GM23338 (cell line): Measurements from ENCODE around the gene BAIAP2. TPM values are rescaled to one million over a fixed set of nuclear protein-coding genes. Genes with fewer than 3 reads are reported as not detected.

Experiments
- ATAC-seq: fragments of 200-7000 bp; cut with Tn5 transposase; 3 replicates; pipeline ENCODE4 v1.9.1; 2020
- DNase-seq: peaks from one replicate; pipeline ENCODE4 v3.0.0-alpha.2; 2015; ENCODE audit warnings: low spot score
- H2AFZ ChIP-seq: fragments of 200-600 bp; sonication (generic); 2 replicates; pipeline ENCODE4 v1.8.0; 2016; ENCODE audit warnings: antibody characterized with exemption, mild to moderate bottlenecking, moderate library complexity
- H3F3A ChIP-seq: fragments of 200-600 bp; sonication (generic); replicated peaks from 2 replicates; pipeline ENCODE4 v1.8.0; 2017; ENCODE audit warnings: antibody characterized with exemption, mixed run types, low read depth
- H3K27ac ChIP-seq: fragments of 200-600 bp; sonication (generic); 2 replicates; pipeline ENCODE4 v1.6.1; 2016; ENCODE audit warnings: low read depth
- H3K27me3 ChIP-seq: fragments of 200-600 bp; sonication (generic); 2 replicates; pipeline ENCODE4 v1.8.0; 2016; ENCODE audit warnings: mild to moderate bottlenecking, mixed run types, moderate library complexity; ENCODE audit not compliant: insufficient read depth
- H3K36me3 ChIP-seq: fragments of 200-600 bp; sonication (generic); 2 replicates; pipeline ENCODE4 v1.8.0; 2016; ENCODE audit warnings: mild to moderate bottlenecking; ENCODE audit not compliant: insufficient read depth
- H3K4me1 ChIP-seq: fragments of 200-600 bp; sonication (generic); 2 replicates; pipeline ENCODE4 v1.8.0; 2016; ENCODE audit warnings: mild to moderate bottlenecking, moderate library complexity; ENCODE audit not compliant: insufficient read depth
- H3K4me2 ChIP-seq: fragments of 200-600 bp; sonication (generic); 2 replicates; pipeline ENCODE4 v1.7.1; 2017; ENCODE audit warnings: mixed run types
- H3K4me3 ChIP-seq: fragments of 200-600 bp; sonication (generic); 2 replicates; pipeline ENCODE4 v1.6.1; 2016; ENCODE audit warnings: mixed run types
- H3K79me2 ChIP-seq: fragments of 200-600 bp; sonication (generic); replicated peaks from 2 replicates; pipeline ENCODE4 v1.8.0; 2017; ENCODE audit warnings: mild to moderate bottlenecking; ENCODE audit not compliant: insufficient read depth
- H3K9me2 ChIP-seq: fragments of 200-600 bp; sonication (generic); 2 replicates; pipeline ENCODE4 v1.8.0; 2017; ENCODE audit not compliant: insufficient read depth
- H4K20me1 ChIP-seq: fragments of 200-600 bp; sonication (generic); replicated peaks from 2 replicates; pipeline ENCODE4 v1.8.0; 2017; ENCODE audit warnings: mild to moderate bottlenecking; ENCODE audit not compliant: insufficient read depth
- H3K27ac Mint-ChIP-seq: 2 replicates; pipeline ENCODE4 v1.8.0; 2020; ENCODE audit warnings: inconsistent platforms, mild to moderate bottlenecking, moderate library complexity, mixed read lengths
- H3K27me3 Mint-ChIP-seq: 3 replicates; pipeline ENCODE4 v1.8.0; 2022; ENCODE audit warnings: low read depth, mild to moderate bottlenecking, moderate library complexity, mixed read lengths, inconsistent platforms; ENCODE audit not compliant: insufficient read depth, poor library complexity
- H3K36me3 Mint-ChIP-seq: 3 replicates; pipeline ENCODE4 v1.8.0; 2021; ENCODE audit warnings: low read depth, mild to moderate bottlenecking, inconsistent platforms, moderate library complexity, mixed read lengths
- H3K4me1 Mint-ChIP-seq: 3 replicates; pipeline ENCODE4 v1.8.0; 2020; ENCODE audit warnings: mild to moderate bottlenecking, inconsistent platforms, mixed read lengths
- H3K4me3 Mint-ChIP-seq: 3 replicates; pipeline ENCODE4 v1.8.0; 2021; ENCODE audit warnings: moderate library complexity, mild to moderate bottlenecking, inconsistent platforms, mixed read lengths
- H3K9me3 Mint-ChIP-seq: 3 replicates; pipeline ENCODE4 v1.8.0; 2020; ENCODE audit warnings: moderate library complexity, mild to moderate bottlenecking, inconsistent platforms, mixed read lengths
- EZH2 ChIP-seq: fragments of 200-600 bp; sonication (generic); IDR thresholded peaks from one replicate; pipeline ENCODE4 v1.8.0; 2017; ENCODE audit warnings: antibody characterized with exemption, mild to moderate bottlenecking, low read depth; ENCODE audit not compliant: unreplicated experiment
- POLR2AphosphoS5 ChIP-seq: IDR thresholded peaks from 2 replicates; pipeline ENCODE4 v1.6.1; 2016; ENCODE audit warnings: antibody characterized with exemption, low read depth
- ZNF331 ChIP-seq: fragments of 250-450 bp; sonication (Bioruptor Pico); IDR thresholded peaks from 2 replicates; pipeline ENCODE4 v1.5.0; 2020; ENCODE audit warnings: low read depth, mild to moderate bottlenecking, moderate library complexity
- polyA plus RNA-seq: library from polyadenylated mRNA; unstranded; fragments of >200 nt; fragmentation: Nextera tagmentation; extraction: Ambion mirVana; gene quantifications from 2 replicates; pipeline ENCODE4 v1.2.1, GENCODE V29; 2016
- total RNA-seq: library from RNA; depleted of rRNA; stranded (reverse); fragments of >200 nt; shearing (Covaris generic); gene quantifications from 2 replicates; pipeline ENCODE4 v1.2.3, GENCODE V29; 2014
- TF ChIP-seq, protein P1 (sequence below): fragments of 250-450 bp; sonication (Bioruptor Pico); IDR thresholded peaks from 2 replicates; pipeline ENCODE4 v1.5.0; 2020; ENCODE audit warnings: mild to moderate bottlenecking, moderate library complexity
- TF ChIP-seq, protein P2 (sequence below), 2 experiments: fragments of 200-600 bp in 1 of 2; sonication (generic) in 1 of 2; conservative IDR thresholded peaks; 2 replicates each; pipeline versions ENCODE4 v1.5.1 to v1.6.1; 2016 to 2017; ENCODE audit warnings: antibody characterized with exemption in 2 of 2, low read depth in 2 of 2, mild to moderate bottlenecking in 2 of 2, moderate library complexity in 1 of 2

BAIAP2 gene
- total and polyA plus RNA-seq, 2 experiments from 2014 or later: 21.7 to 22.7 TPM

DNA sequence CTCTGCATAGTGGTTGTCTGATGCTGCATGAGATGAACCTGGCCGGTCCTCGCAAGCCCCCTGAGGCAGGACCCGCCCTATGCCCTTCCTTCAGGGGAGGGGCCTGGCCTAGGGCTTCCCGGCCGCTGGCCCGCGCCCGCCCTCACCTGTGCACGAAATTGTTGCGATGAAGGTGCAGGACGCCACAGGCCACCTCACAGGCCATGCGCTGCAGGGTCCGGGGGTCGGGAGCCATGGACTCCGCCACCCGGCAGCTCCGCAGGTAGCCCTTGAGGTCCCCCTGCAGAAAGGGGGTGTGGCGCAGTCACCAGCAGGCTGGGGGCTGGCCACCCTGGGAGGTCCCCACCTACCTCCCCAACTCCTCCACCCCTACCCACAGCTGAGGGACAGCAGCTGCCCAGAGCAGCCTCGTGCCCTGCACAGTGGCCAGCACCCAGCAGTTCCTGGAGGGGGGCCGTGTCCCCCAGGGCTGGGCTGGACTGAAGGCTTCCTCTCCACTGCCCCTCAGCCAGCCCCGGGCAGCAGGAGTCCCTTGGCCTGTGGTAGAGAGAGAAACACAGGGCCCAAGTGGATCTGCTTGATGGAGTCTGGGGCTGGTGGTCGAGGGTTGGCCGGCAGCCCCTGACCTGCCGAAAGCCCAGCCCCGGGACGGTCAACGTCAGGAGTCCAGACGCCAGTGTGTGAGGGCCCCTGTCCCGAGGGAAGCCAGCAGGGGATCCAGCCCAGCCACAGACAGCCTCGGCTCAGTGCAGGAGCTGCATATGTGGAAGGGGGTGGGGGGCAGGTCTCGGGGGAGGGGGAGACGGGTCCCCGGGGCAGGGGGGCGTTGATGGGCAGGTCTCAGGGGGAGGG lies 91.6 kb downstream of the BAIAP2 start:
- H3K9me2 ChIP-seq: no peaks in the 10 kb centered on the region
- DNase-seq: no peak
- H3K4me3 Mint-ChIP-seq: no peak overlapping the region
- H3K27me3 Mint-ChIP-seq: peaks cover 8% of the 10 kb centered on the region
- H3F3A ChIP-seq: no peaks in the 10 kb centered on the region
- H3K9me3 Mint-ChIP-seq: no peaks in the 10 kb centered on the region
- H3K27ac ChIP-seq: no peak overlapping the region
- no peaks in the 10 kb centered on the region for H3K79me2 ChIP-seq
- H3K36me3 ChIP-seq: no peaks in the 10 kb centered on the region
- no peak overlapping the region for H3K4me2 ChIP-seq
- ATAC-seq: no peak
- H2AFZ ChIP-seq: no peak overlapping the region
- TF ChIP-seq EZH2 (no peak), POLR2AphosphoS5 (no peak), ZNF331 (CRISPR knock-in tag) (no peak)
- TF ChIP-seq, protein P1, sequence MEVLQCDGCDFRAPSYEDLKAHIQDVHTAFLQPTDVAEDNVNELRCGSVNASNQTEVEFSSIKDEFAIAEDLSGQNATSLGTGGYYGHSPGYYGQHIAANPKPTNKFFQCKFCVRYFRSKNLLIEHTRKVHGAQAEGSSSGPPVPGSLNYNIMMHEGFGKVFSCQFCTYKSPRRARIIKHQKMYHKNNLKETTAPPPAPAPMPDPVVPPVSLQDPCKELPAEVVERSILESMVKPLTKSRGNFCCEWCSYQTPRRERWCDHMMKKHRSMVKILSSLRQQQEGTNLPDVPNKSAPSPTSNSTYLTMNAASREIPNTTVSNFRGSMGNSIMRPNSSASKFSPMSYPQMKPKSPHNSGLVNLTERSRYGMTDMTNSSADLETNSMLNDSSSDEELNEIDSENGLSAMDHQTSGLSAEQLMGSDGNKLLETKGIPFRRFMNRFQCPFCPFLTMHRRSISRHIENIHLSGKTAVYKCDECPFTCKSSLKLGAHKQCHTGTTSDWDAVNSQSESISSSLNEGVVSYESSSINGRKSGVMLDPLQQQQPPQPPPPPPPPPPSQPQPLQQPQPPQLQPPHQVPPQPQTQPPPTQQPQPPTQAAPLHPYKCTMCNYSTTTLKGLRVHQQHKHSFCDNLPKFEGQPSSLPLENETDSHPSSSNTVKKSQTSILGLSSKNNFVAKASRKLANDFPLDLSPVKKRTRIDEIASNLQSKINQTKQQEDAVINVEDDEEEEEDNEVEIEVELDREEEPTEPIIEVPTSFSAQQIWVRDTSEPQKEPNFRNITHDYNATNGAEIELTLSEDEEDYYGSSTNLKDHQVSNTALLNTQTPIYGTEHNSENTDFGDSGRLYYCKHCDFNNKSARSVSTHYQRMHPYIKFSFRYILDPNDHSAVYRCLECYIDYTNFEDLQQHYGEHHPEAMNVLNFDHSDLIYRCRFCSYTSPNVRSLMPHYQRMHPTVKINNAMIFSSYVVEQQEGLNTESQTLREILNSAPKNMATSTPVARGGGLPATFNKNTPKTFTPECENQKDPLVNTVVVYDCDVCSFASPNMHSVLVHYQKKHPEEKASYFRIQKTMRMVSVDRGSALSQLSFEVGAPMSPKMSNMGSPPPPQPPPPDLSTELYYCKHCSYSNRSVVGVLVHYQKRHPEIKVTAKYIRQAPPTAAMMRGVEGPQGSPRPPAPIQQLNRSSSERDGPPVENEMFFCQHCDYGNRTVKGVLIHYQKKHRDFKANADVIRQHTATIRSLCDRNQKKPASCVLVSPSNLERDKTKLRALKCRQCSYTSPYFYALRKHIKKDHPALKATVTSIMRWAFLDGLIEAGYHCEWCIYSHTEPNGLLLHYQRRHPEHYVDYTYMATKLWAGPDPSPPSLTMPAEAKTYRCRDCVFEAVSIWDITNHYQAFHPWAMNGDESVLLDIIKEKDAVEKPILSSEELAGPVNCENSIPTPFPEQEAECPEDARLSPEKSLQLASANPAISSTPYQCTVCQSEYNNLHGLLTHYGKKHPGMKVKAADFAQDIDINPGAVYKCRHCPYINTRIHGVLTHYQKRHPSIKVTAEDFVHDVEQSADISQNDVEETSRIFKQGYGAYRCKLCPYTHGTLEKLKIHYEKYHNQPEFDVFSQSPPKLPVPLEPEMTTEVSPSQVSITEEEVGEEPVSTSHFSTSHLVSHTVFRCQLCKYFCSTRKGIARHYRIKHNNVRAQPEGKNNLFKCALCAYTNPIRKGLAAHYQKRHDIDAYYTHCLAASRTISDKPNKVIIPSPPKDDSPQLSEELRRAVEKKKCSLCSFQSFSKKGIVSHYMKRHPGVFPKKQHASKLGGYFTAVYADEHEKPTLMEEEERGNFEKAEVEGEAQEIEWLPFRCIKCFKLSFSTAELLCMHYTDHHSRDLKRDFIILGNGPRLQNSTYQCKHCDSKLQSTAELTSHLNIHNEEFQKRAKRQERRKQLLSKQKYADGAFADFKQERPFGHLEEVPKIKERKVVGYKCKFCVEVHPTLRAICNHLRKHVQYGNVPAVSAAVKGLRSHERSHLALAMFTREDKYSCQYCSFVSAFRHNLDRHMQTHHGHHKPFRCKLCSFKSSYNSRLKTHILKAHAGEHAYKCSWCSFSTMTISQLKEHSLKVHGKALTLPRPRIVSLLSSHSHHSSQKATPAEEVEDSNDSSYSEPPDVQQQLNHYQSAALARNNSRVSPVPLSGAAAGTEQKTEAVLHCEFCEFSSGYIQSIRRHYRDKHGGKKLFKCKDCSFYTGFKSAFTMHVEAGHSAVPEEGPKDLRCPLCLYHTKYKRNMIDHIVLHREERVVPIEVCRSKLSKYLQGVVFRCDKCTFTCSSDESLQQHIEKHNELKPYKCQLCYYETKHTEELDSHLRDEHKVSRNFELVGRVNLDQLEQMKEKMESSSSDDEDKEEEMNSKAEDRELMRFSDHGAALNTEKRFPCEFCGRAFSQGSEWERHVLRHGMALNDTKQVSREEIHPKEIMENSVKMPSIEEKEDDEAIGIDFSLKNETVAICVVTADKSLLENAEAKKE (CRISPR knock-in tag): no peak
- TF ChIP-seq, protein P2, sequence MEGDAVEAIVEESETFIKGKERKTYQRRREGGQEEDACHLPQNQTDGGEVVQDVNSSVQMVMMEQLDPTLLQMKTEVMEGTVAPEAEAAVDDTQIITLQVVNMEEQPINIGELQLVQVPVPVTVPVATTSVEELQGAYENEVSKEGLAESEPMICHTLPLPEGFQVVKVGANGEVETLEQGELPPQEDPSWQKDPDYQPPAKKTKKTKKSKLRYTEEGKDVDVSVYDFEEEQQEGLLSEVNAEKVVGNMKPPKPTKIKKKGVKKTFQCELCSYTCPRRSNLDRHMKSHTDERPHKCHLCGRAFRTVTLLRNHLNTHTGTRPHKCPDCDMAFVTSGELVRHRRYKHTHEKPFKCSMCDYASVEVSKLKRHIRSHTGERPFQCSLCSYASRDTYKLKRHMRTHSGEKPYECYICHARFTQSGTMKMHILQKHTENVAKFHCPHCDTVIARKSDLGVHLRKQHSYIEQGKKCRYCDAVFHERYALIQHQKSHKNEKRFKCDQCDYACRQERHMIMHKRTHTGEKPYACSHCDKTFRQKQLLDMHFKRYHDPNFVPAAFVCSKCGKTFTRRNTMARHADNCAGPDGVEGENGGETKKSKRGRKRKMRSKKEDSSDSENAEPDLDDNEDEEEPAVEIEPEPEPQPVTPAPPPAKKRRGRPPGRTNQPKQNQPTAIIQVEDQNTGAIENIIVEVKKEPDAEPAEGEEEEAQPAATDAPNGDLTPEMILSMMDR (conservative IDR thresholded peaks at IDR 0.05; ENCODE audit: low read depth in 2 of 2): no peak
- H3K4me1 Mint-ChIP-seq: no peaks in the 10 kb centered on the region
- H3K27ac Mint-ChIP-seq: no peak overlapping the region
- H4K20me1 ChIP-seq: no peaks in the 10 kb centered on the region
- H3K4me3 ChIP-seq: no peak overlapping the region
- no peaks in the 10 kb centered on the region for H3K27me3 ChIP-seq
- no peaks in the 10 kb centered on the region for H3K36me3 Mint-ChIP-seq
- no peaks in the 10 kb centered on the region for H3K4me1 ChIP-seq
